Kidney (tissue), 14 donors: ENCODE results near the gene OGG1. TPM values are rescaled to one million over a fixed set of nuclear protein-coding genes. Genes with fewer than 3 reads are reported as not detected.
A peak's percentile ranks its signal among the peaks of the same experiment; 100 is the strongest.

Experiments used
- DNase-seq, 5 donors: peaks; one replicate each; pipeline ENCODE4 v3.0.0-alpha.2; 2013 to 2020
- FAIRE-seq: peaks from 2 replicates; lab custom pipeline; 2012; peaks lifted over from hg19 to GRCh38; lab: Jason Lieb, UNC
- H3K27ac ChIP-seq, 2 donors: one replicate each; pipeline ENCODE4 v1.7.0; 2013; ENCODE audit warnings: low read depth in 2 of 2, low read length in 2 of 2, inconsistent platforms in 1 of 2
- H3K27me3 ChIP-seq: one replicate; pipeline ENCODE4 v1.7.1; 2013; ENCODE audit warnings: low read length, inconsistent platforms; ENCODE audit not compliant: control insufficient read depth, insufficient read depth
- H3K36me3 ChIP-seq, 3 donors: one replicate each; pipeline versions ENCODE4 v1.7.0 to v1.7.1; 2013; ENCODE audit warnings: low read length in 3 of 3, control low read depth in 1 of 3, inconsistent platforms in 1 of 3; ENCODE audit not compliant: insufficient read depth in 3 of 3, control insufficient read depth in 2 of 3
- H3K4me1 ChIP-seq, 3 donors: one replicate each; pipeline versions ENCODE4 v1.7.0 to v1.7.1; 2013; ENCODE audit warnings: low read length in 3 of 3, inconsistent platforms in 1 of 3, low read depth in 1 of 3; ENCODE audit not compliant: control insufficient read depth in 2 of 3, insufficient read depth in 2 of 3
- H3K4me3 ChIP-seq, 3 donors: one replicate each; pipeline versions ENCODE4 v1.7.0 to v1.8.1; 2013; ENCODE audit warnings: low read length in 3 of 3, control low read depth in 1 of 3, inconsistent platforms in 1 of 3
- H3K9ac ChIP-seq, 3 donors: one replicate each; pipeline versions ENCODE4 v1.7.0 to v1.7.1; 2013; ENCODE audit warnings: low read length in 3 of 3, control low read depth in 1 of 3, inconsistent platforms in 1 of 3
- H3K9me3 ChIP-seq, 3 donors: one replicate each; pipeline versions ENCODE4 v1.7.0 to v1.7.1; 2013; ENCODE audit warnings: low read length in 3 of 3, control low read depth in 1 of 3, inconsistent platforms in 1 of 3; ENCODE audit not compliant: control insufficient read depth in 2 of 3, insufficient read depth in 1 of 3
- CTCF ChIP-seq: IDR thresholded peaks from 3 replicates; pipeline ENCODE4 v1.5.1; 2012; ENCODE audit warnings: mild to moderate bottlenecking, moderate library complexity, borderline replicate concordance; ENCODE audit not compliant: insufficient read depth; ENCODE audit errors: extremely low read depth
- intact Hi-C: fragments of 100-400 bp; cut with DNase I; formaldehyde crosslinking; loops from one replicate; pipeline ENCODE4 v1.11.1; 2022
- polyA plus RNA-seq: library from polyadenylated mRNA; stranded (reverse); fragments of 350-450 nt; fragmentation: Illumina TruSeq; extraction: RNeasy Lipid Tissue Mini Kit (QIAGEN cat#74804); gene quantifications from one replicate; pipeline ENCODE4 v1.2.3, GENCODE V29; 2014; ENCODE audit warnings: low read depth, low replicate concordance; ENCODE audit not compliant: insufficient read depth
- total RNA-seq: library from RNA; stranded (reverse); fragmentation: NEBNext Ultra II Directional; extraction: Animal tissue kit (Norgen Biotek cat#: 25700); gene quantifications from one replicate; pipeline ENCODE4 v1.2.1, GENCODE V29; 2021
- donor health status: control.
- donor health status: control.
- donor health status: control.
- donor health status: control.
- donor health status: control.
- donor health status: DM: yes; HTN: yes; CAD: no.
- donor health status: Normal renal cell carcinoma (clear cell type).

Gene OGG1
- total and polyA plus RNA-seq, 2 donors from 2014 or later: 31.1 to 51.6 TPM

- peak; percentile 56 to 79 (median 71) for DNase-seq
- H3K27me3 ChIP-seq: no peaks in the 10 kb centered on the region
- no peak for TF ChIP-seq CTCF
- no peak overlapping the region for H3K4me3 ChIP-seq
- no peak overlapping the region for H3K27ac ChIP-seq
- intact Hi-C loops: no loop called here
- peaks cover 0 to 8% (median 5%) of the 10 kb centered on the region in 3 donors for H3K36me3 ChIP-seq
- no peak overlapping the region for H3K9ac ChIP-seq
- no peak for FAIRE-seq
- peaks cover 0 to 9% (median 0%) of the 10 kb centered on the region in 3 donors for H3K4me1 ChIP-seq
- no peaks in the 10 kb centered on the region for H3K9me3 ChIP-seq
These were observed 45.1 kb upstream of the OGG1 start for GRCh38 chr3:9704347-9705322.

DNA sequence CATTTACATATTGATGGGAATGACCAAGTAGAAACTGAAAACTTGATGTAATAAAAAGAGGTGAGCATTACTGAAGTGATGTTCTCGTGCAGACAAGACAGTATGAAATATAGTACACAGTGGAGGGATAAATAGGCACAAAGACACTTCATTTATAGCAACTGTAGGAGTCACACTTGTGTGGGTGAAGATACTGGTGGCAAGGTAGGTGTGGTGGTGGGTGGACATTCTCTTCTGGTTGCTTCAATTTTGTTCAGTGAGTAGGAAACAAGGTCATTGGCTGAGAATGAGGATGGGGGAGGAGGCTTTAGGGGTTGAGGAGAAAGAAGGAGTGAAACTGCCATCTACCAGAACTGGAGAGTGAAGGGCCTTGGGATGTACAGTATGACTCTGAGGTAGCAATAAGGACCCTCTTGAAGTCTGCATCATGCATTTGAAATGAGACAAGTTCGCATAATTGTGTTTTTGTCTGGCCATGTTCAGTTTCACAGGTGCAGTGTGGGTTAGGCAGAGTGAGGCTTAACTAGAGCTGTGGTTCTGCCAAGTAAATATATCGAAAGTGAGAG lies 39.5 kb upstream of the OGG1 start:
- TF ChIP-seq CTCF: no peak
- Histone ChIP-seq H3K4me3 (no peak overlapping the region), H3K9ac (no peak overlapping the region), H3K27ac (no peak overlapping the region), H3K27me3 (no peaks in the 10 kb centered on the region), H3K9me3 (no peaks in the 10 kb centered on the region), H3K36me3 (no peaks in the 10 kb centered on the region), H3K4me1 (no peaks in the 10 kb centered on the region)
- FAIRE-seq (no peak), DNase-seq (no peak)
- intact Hi-C loops: no loop called here

DNA sequence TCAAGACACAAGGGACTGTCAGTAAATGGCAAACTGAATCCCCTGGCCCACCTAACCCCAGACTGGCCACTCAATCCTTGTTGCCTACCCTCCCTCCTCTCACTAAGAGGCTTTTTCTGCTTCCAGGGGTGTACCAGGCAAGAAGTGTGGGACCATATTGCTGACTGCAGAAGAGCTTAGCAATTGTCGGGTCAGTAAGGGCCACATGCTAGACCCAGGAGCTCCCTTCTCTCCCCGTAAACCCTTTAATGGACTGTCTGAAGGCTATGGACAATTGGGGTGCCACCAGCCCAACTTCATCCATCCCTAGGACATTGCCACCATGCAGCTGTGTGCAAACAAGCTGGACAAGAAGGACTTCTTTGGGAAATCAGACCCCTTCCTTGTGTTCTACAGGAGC lies 37.3 kb upstream of the OGG1 start:
- FAIRE-seq (no peak), DNase-seq (no peak)
- TF ChIP-seq CTCF: no peak
- Histone ChIP-seq H3K27me3 (no peaks in the 10 kb centered on the region), H3K36me3 (no peaks in the 10 kb centered on the region), H3K9ac (no peak overlapping the region), H3K4me3 (no peak overlapping the region), H3K27ac (no peak overlapping the region), H3K9me3 (no peaks in the 10 kb centered on the region), H3K4me1 (no peaks in the 10 kb centered on the region)
- intact Hi-C loops: no loop called here
